ENCODE results near the gene TMTC1. TPM values are rescaled to one million over a fixed set of nuclear protein-coding genes. Genes with fewer than 3 reads are reported as not detected.

Gene TMTC1
- 2.4 and 2.5 TPM in 2 replicates for polyA plus RNA-seq (2013)

- Histone ChIP-seq H2BK5ac (ENCODE audit: low read depth, low read length, poor library complexity) (no peak within 1 kb of the TSS), H3K4me3 (ENCODE audit: low read depth, low read length) (peak within 1 kb of the TSS; percentile 82), H3K9me3 (ENCODE audit: insufficient read depth, low read depth, low read length) (peaks cover 1% of the 10 kb centered on the region), H3K4me1 (ENCODE audit: control insufficient read depth in 1 of 2, insufficient read depth in 2 of 2, low read length in 2 of 2) (peaks cover 0 to 2% of the 10 kb centered on the region in 2 experiments), H3K79me2 (ENCODE audit: control insufficient read depth, insufficient read depth, low read length, poor library complexity) (no peaks in the 10 kb centered on the region), H3K9ac (ENCODE audit: low read length) (no peak within 1 kb of the TSS), H2BK120ac (ENCODE audit: insufficient read depth, low read length, poor library complexity) (no peak within 1 kb of the TSS), H4K91ac (ENCODE audit: low read depth, low read length) (peak within 1 kb of the TSS; percentile 11), H3K23ac (ENCODE audit: low read length) (no peak within 1 kb of the TSS), H3K36me3 (ENCODE audit: control insufficient read depth in 1 of 2, insufficient read depth in 2 of 2, low read length in 2 of 2) (no peaks in the 10 kb centered on the region), H3K4me2 (ENCODE audit: low read length) (peak within 1 kb of the TSS; percentile 62), H3K18ac (ENCODE audit: low read length) (no peak within 1 kb of the TSS), H3K27me3 (ENCODE audit: insufficient read depth, low read length) (peaks cover 3% of the 10 kb centered on the region), H3K14ac (ENCODE audit: low read length) (no peak within 1 kb of the TSS), H2BK12ac (ENCODE audit: low read length) (no peak within 1 kb of the TSS), H3K27ac (ENCODE audit: low read depth, low read length) (no peak within 1 kb of the TSS), H3K79me1 (ENCODE audit: low read length) (no peaks in the 10 kb centered on the region), H4K8ac (ENCODE audit: low read depth, low read length) (no peak within 1 kb of the TSS), H2AFZ (ENCODE audit: insufficient read depth, low read length, poor library complexity) (peak within 1 kb of the TSS; percentile 74), H2AK5ac (ENCODE audit: low read length) (no peak within 1 kb of the TSS), H3K4ac (ENCODE audit: low read depth, low read length) (no peak within 1 kb of the TSS), H4K12ac (ENCODE audit: low read depth, low read length) (no peak within 1 kb of the TSS)
- peak in 1 of 2 donors; percentile 22 for DNase-seq
- no CpG with 5 or more reads among the region's 87 CpGs for WGBS (ENCODE audit: extremely low coverage, insufficient coverage, insufficient read length)
Observed at GRCh38 chr12:29783773-29784666, at the start of gene TMTC1. Gene TMTC1 (minus strand): TSS chr12:29783942. CDS start chr12:29783751, 191 bp downstream.

DNA sequence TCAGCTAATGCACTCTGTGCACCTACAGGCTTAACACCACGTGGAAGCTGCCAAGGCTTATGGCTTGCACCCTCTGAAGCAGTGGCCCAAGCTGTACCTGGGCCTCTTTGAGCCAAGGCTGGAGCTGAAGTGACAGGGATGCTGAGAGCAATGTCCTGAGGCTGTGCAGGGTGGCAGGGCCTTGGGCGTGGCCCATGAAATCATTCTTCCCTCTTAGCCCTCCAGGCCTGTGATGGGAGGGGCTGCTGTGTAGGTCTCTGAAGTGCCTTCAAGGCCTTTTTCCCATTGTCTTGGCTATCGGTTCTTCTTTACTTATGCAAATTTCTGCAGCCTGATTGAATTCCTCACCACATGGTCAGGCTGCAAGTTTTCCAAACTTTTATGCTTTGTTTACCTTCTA, 47.4 kb upstream of the TMTC1 start:
- no peak overlapping the region for H4K91ac ChIP-seq (ENCODE audit: low read depth, low read length)
- H3K4me2 ChIP-seq (ENCODE audit: low read length), result no peak overlapping the region
- no peak overlapping the region for H3K4me3 ChIP-seq (ENCODE audit: low read depth, low read length)
- no peaks in the 10 kb centered on the region for H3K27me3 ChIP-seq (ENCODE audit: insufficient read depth, low read length)
- WGBS (ENCODE audit: extremely low coverage, insufficient coverage, insufficient read length), result no CpG with 5 or more reads among the region's 3 CpGs
- H2BK12ac ChIP-seq (ENCODE audit: low read length), result no peak overlapping the region
- H4K8ac ChIP-seq (ENCODE audit: low read depth, low read length), result no peak overlapping the region
- no peak overlapping the region for H4K12ac ChIP-seq (ENCODE audit: low read depth, low read length)
- no peak overlapping the region for H3K14ac ChIP-seq (ENCODE audit: low read length)
- no peak overlapping the region for H2BK120ac ChIP-seq (ENCODE audit: insufficient read depth, low read length, poor library complexity)
- H3K23ac ChIP-seq (ENCODE audit: low read length), result no peak overlapping the region
- no peaks in the 10 kb centered on the region for H3K4me1 ChIP-seq (ENCODE audit: control insufficient read depth in 1 of 2, insufficient read depth in 2 of 2, low read length in 2 of 2)
- H3K27ac ChIP-seq (ENCODE audit: low read depth, low read length), result no peak overlapping the region
- peaks cover 4% of the 10 kb centered on the region for H3K9me3 ChIP-seq (ENCODE audit: insufficient read depth, low read depth, low read length)
- no peaks in the 10 kb centered on the region for H3K79me2 ChIP-seq (ENCODE audit: control insufficient read depth, insufficient read depth, low read length, poor library complexity)
- no peak overlapping the region for H2AFZ ChIP-seq (ENCODE audit: insufficient read depth, low read length, poor library complexity)
- no peaks in the 10 kb centered on the region for H3K36me3 ChIP-seq (ENCODE audit: control insufficient read depth in 1 of 2, insufficient read depth in 2 of 2, low read length in 2 of 2)
- no peak for DNase-seq
- H3K18ac ChIP-seq (ENCODE audit: low read length), result no peak overlapping the region
- no peak overlapping the region for H2AK5ac ChIP-seq (ENCODE audit: low read length)
- H3K9ac ChIP-seq (ENCODE audit: low read length), result no peak overlapping the region
- H2BK5ac ChIP-seq (ENCODE audit: low read depth, low read length, poor library complexity), result no peak overlapping the region
- no peak overlapping the region for H3K4ac ChIP-seq (ENCODE audit: low read depth, low read length)
- H3K79me1 ChIP-seq (ENCODE audit: low read length), result no peaks in the 10 kb centered on the region

GRCh38 chr12:29830391-29830790, 46.6 kb upstream of the TMTC1 start:
- Histone ChIP-seq H3K4ac (ENCODE audit: low read depth, low read length) (no peak overlapping the region), H3K14ac (ENCODE audit: low read length) (no peak overlapping the region), H3K9me3 (ENCODE audit: insufficient read depth, low read depth, low read length) (peaks cover 4% of the 10 kb centered on the region), H2AFZ (ENCODE audit: insufficient read depth, low read length, poor library complexity) (no peak overlapping the region), H3K4me3 (ENCODE audit: low read depth, low read length) (no peak overlapping the region), H3K18ac (ENCODE audit: low read length) (no peak overlapping the region), H3K36me3 (ENCODE audit: control insufficient read depth in 1 of 2, insufficient read depth in 2 of 2, low read length in 2 of 2) (no peaks in the 10 kb centered on the region), H2BK5ac (ENCODE audit: low read depth, low read length, poor library complexity) (no peak overlapping the region), H2BK120ac (ENCODE audit: insufficient read depth, low read length, poor library complexity) (no peak overlapping the region), H3K4me1 (ENCODE audit: control insufficient read depth in 1 of 2, insufficient read depth in 2 of 2, low read length in 2 of 2) (no peaks in the 10 kb centered on the region), H3K4me2 (ENCODE audit: low read length) (no peak overlapping the region), H3K23ac (ENCODE audit: low read length) (no peak overlapping the region), H4K12ac (ENCODE audit: low read depth, low read length) (no peak overlapping the region), H3K27me3 (ENCODE audit: insufficient read depth, low read length) (no peaks in the 10 kb centered on the region), H3K9ac (ENCODE audit: low read length) (no peak overlapping the region), H3K79me1 (ENCODE audit: low read length) (no peaks in the 10 kb centered on the region), H2BK12ac (ENCODE audit: low read length) (no peak overlapping the region), H2AK5ac (ENCODE audit: low read length) (no peak overlapping the region), H4K8ac (ENCODE audit: low read depth, low read length) (no peak overlapping the region), H4K91ac (ENCODE audit: low read depth, low read length) (no peak overlapping the region), H3K79me2 (ENCODE audit: control insufficient read depth, insufficient read depth, low read length, poor library complexity) (no peaks in the 10 kb centered on the region), H3K27ac (ENCODE audit: low read depth, low read length) (no peak overlapping the region)
- no CpG with 5 or more reads among the region's 1 CpG for WGBS (ENCODE audit: extremely low coverage, insufficient coverage, insufficient read length)
- DNase-seq, result no peak

GRCh38 chr12:29818916-29819623, 35.3 kb upstream of the TMTC1 start:
- no CpG with 5 or more reads among the region's 2 CpGs for WGBS (ENCODE audit: extremely low coverage, insufficient coverage, insufficient read length)
- Histone ChIP-seq H3K14ac (ENCODE audit: low read length) (no peak overlapping the region), H2BK12ac (ENCODE audit: low read length) (no peak overlapping the region), H4K12ac (ENCODE audit: low read depth, low read length) (no peak overlapping the region), H3K18ac (ENCODE audit: low read length) (no peak overlapping the region), H3K23ac (ENCODE audit: low read length) (no peak overlapping the region), H3K36me3 (ENCODE audit: control insufficient read depth in 1 of 2, insufficient read depth in 2 of 2, low read length in 2 of 2) (no peaks in the 10 kb centered on the region), H3K79me1 (ENCODE audit: low read length) (no peaks in the 10 kb centered on the region), H3K9ac (ENCODE audit: low read length) (no peak overlapping the region), H3K4me1 (ENCODE audit: control insufficient read depth in 1 of 2, insufficient read depth in 2 of 2, low read length in 2 of 2) (no peaks in the 10 kb centered on the region), H4K8ac (ENCODE audit: low read depth, low read length) (no peak overlapping the region), H3K79me2 (ENCODE audit: control insufficient read depth, insufficient read depth, low read length, poor library complexity) (no peaks in the 10 kb centered on the region), H3K27me3 (ENCODE audit: insufficient read depth, low read length) (no peaks in the 10 kb centered on the region), H3K4me2 (ENCODE audit: low read length) (no peak overlapping the region), H3K9me3 (ENCODE audit: insufficient read depth, low read depth, low read length) (no peaks in the 10 kb centered on the region), H3K27ac (ENCODE audit: low read depth, low read length) (no peak overlapping the region), H2AK5ac (ENCODE audit: low read length) (no peak overlapping the region), H2AFZ (ENCODE audit: insufficient read depth, low read length, poor library complexity) (no peak overlapping the region), H2BK120ac (ENCODE audit: insufficient read depth, low read length, poor library complexity) (no peak overlapping the region), H4K91ac (ENCODE audit: low read depth, low read length) (no peak overlapping the region), H3K4ac (ENCODE audit: low read depth, low read length) (no peak overlapping the region), H3K4me3 (ENCODE audit: low read depth, low read length) (no peak overlapping the region), H2BK5ac (ENCODE audit: low read depth, low read length, poor library complexity) (no peak overlapping the region)
- DNase-seq, result no peak

Data from trophoblast cell (in vitro differentiated cells and primary cell).